Neural cell (in vitro differentiated cells): ENCODE data around the gene HBG1. TPM values are rescaled to one million over a fixed set of nuclear protein-coding genes. Genes with fewer than 3 reads are reported as not detected.

Source experiments
- H2AFZ ChIP-seq: fragments of 200-600, 300-800 bp; sonication (generic), shearing (Covaris generic); 2 replicates; pipeline ENCODE4 v1.6.0; 2014; ENCODE audit warnings: low read depth, mild to moderate bottlenecking, antibody characterized with exemption, low read length, moderate library complexity
- H3F3A ChIP-seq: fragments of 200-600 bp; shearing (Covaris generic); 2 replicates; pipeline ENCODE4 v1.6.1; 2016; ENCODE audit warnings: mild to moderate bottlenecking, moderate library complexity, mixed read lengths, antibody characterized with exemption, low read length; ENCODE audit not compliant: insufficient read depth, poor library complexity, severe bottlenecking
- H3K27ac ChIP-seq: fragments of 200-600, 300-800 bp; sonication (generic), shearing (Covaris generic); 2 replicates; pipeline ENCODE4 v1.5.1; 2014; ENCODE audit warnings: mild to moderate bottlenecking, low read length, moderate library complexity
- H3K27me3 ChIP-seq: fragments of 300-800, 200-600 bp; sonication (generic), shearing (Covaris generic); 2 replicates; pipeline ENCODE4 v1.6.0; 2014; ENCODE audit warnings: mild to moderate bottlenecking, low read depth, low read length, moderate library complexity; ENCODE audit not compliant: insufficient read depth
- H3K36me3 ChIP-seq: fragments of 300-800, 200-600 bp; sonication (generic), shearing (Covaris generic); 2 replicates; pipeline ENCODE4 v1.5.1; 2014; ENCODE audit warnings: mild to moderate bottlenecking, antibody characterized with exemption, low read length, moderate library complexity; ENCODE audit not compliant: insufficient read depth
- H3K4me2 ChIP-seq: fragments of 300-800, 200-600 bp; sonication (generic), shearing (Covaris generic); 2 replicates; pipeline ENCODE4 v1.6.0; 2014; ENCODE audit warnings: mild to moderate bottlenecking, low read length
- H3K4me3 ChIP-seq: fragments of 300-800, 200-600 bp; sonication (generic), shearing (Covaris generic); 2 replicates; pipeline ENCODE4 v1.5.1; 2014; ENCODE audit warnings: mild to moderate bottlenecking, low read length, moderate library complexity
- H3K79me2 ChIP-seq: fragments of 200-600 bp; shearing (Covaris generic); replicated peaks from 2 replicates; pipeline ENCODE4 v1.6.0; 2014; ENCODE audit warnings: mild to moderate bottlenecking, low read length, moderate library complexity; ENCODE audit not compliant: insufficient read depth
- H3K9ac ChIP-seq: fragments of 300-800, 200-600 bp; sonication (generic), shearing (Covaris generic); 2 replicates; pipeline ENCODE4 v1.6.1; 2016; ENCODE audit warnings: mild to moderate bottlenecking, low read length, mixed read lengths
- H3K9me2 ChIP-seq: fragments of 200-600 bp; shearing (Covaris generic); 2 replicates; pipeline ENCODE4 v1.6.1; 2016; ENCODE audit warnings: mild to moderate bottlenecking, low read length, mixed read lengths; ENCODE audit not compliant: insufficient read depth
- H3K9me3 ChIP-seq: fragments of 200-600, 300-800 bp; sonication (generic), shearing (Covaris generic); 2 replicates; pipeline ENCODE4 v1.6.1; 2016; ENCODE audit warnings: mild to moderate bottlenecking, mixed run types, low read length, moderate library complexity, mixed read lengths
- H4K20me1 ChIP-seq: fragments of 200-600 bp; shearing (Covaris generic); 2 replicates; pipeline ENCODE4 v1.6.1; 2016; ENCODE audit warnings: mild to moderate bottlenecking, mixed run types; ENCODE audit not compliant: insufficient read depth
- CTCF ChIP-seq: fragments of 450-650 bp; IDR thresholded peaks from 2 replicates; pipeline ENCODE4 v1.5.1; 2014; ENCODE audit warnings: antibody characterized with exemption, mild to moderate bottlenecking, moderate library complexity; ENCODE audit not compliant: poor library complexity, severe bottlenecking
- EP300 ChIP-seq: fragments of 450-650 bp; conservative IDR thresholded peaks from 2 replicates; pipeline ENCODE4 v1.6.1; 2014; ENCODE audit warnings: antibody characterized with exemption, mild to moderate bottlenecking, moderate library complexity; ENCODE audit not compliant: poor library complexity, severe bottlenecking
- EZH2 ChIP-seq: fragments of 200-600, 300-800 bp; shearing (Covaris generic), sonication (generic); IDR thresholded peaks from 2 replicates; pipeline ENCODE4 v1.6.1; 2014; ENCODE audit warnings: antibody characterized with exemption, low read length, borderline replicate concordance, mild to moderate bottlenecking; ENCODE audit not compliant: insufficient read depth, poor library complexity, severe bottlenecking
- MXI1 ChIP-seq: fragments of 450-650 bp; conservative IDR thresholded peaks from 2 replicates; pipeline ENCODE4 v1.6.1; 2014; ENCODE audit warnings: antibody characterized with exemption, mild to moderate bottlenecking; ENCODE audit not compliant: poor library complexity, severe bottlenecking
- POLR2AphosphoS5 ChIP-seq: IDR thresholded peaks from 2 replicates; pipeline ENCODE4 v1.6.1; 2012
- RAD21 ChIP-seq: fragments of 450-650 bp; conservative IDR thresholded peaks from 2 replicates; pipeline ENCODE4 v1.6.1; 2014; ENCODE audit warnings: antibody characterized with exemption, mild to moderate bottlenecking, moderate library complexity
- SMC3 ChIP-seq: fragments of 450-650 bp; conservative IDR thresholded peaks from 2 replicates; pipeline ENCODE4 v1.6.1; 2014; ENCODE audit warnings: antibody characterized with exemption, mild to moderate bottlenecking, moderate library complexity; ENCODE audit not compliant: poor library complexity
- TAF1 ChIP-seq: IDR thresholded peaks from 2 replicates; pipeline ENCODE4 v1.6.1; 2012; ENCODE audit warnings: low read depth
- polyA plus RNA-seq: library from polyadenylated mRNA; depleted of rRNA; stranded (reverse); fragments of >200 nt; gene quantifications from 2 replicates; pipeline ENCODE4 v1.2.3, GENCODE V29; 2014
- TF ChIP-seq, protein P1 (sequence below): IDR thresholded peaks from 2 replicates; pipeline ENCODE4 v1.6.1; 2012; ENCODE audit warnings: borderline replicate concordance

Gene HBG1
- polyA plus RNA-seq, 1 donor from 2014 or later, result not detected

DNA sequence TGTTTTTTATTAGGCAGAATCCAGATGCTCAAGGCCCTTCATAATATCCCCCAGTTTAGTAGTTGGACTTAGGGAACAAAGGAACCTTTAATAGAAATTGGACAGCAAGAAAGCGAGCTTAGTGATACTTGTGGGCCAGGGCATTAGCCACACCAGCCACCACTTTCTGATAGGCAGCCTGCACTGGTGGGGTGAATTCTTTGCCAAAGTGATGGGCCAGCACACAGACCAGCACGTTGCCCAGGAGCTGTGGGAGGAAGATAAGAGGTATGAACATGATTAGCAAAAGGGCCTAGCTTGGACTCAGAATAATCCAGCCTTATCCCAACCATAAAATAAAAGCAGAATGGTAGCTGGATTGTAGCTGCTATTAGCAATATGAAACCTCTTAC is 24.2 kb downstream of the HBG1 start:
- Histone ChIP-seq H3K4me3 (no peak overlapping the region), H3K9ac (no peak overlapping the region), H3K79me2 (no peaks in the 10 kb centered on the region), H4K20me1 (no peaks in the 10 kb centered on the region), H2AFZ (no peak overlapping the region), H3K9me2 (no peaks in the 10 kb centered on the region), H3K36me3 (no peaks in the 10 kb centered on the region), H3K27ac (no peak overlapping the region), H3K27me3 (no peaks in the 10 kb centered on the region), H3K4me2 (no peak overlapping the region), H3F3A (no peaks in the 10 kb centered on the region), H3K9me3 (no peaks in the 10 kb centered on the region)
- TF ChIP-seq POLR2AphosphoS5 (no peak), SMC3 (no peak), RAD21 (no peak), EZH2 (no peak), TAF1 (no peak), MXI1 (no peak), EP300 (no peak), CTCF (no peak)
- TF ChIP-seq, protein P1, sequence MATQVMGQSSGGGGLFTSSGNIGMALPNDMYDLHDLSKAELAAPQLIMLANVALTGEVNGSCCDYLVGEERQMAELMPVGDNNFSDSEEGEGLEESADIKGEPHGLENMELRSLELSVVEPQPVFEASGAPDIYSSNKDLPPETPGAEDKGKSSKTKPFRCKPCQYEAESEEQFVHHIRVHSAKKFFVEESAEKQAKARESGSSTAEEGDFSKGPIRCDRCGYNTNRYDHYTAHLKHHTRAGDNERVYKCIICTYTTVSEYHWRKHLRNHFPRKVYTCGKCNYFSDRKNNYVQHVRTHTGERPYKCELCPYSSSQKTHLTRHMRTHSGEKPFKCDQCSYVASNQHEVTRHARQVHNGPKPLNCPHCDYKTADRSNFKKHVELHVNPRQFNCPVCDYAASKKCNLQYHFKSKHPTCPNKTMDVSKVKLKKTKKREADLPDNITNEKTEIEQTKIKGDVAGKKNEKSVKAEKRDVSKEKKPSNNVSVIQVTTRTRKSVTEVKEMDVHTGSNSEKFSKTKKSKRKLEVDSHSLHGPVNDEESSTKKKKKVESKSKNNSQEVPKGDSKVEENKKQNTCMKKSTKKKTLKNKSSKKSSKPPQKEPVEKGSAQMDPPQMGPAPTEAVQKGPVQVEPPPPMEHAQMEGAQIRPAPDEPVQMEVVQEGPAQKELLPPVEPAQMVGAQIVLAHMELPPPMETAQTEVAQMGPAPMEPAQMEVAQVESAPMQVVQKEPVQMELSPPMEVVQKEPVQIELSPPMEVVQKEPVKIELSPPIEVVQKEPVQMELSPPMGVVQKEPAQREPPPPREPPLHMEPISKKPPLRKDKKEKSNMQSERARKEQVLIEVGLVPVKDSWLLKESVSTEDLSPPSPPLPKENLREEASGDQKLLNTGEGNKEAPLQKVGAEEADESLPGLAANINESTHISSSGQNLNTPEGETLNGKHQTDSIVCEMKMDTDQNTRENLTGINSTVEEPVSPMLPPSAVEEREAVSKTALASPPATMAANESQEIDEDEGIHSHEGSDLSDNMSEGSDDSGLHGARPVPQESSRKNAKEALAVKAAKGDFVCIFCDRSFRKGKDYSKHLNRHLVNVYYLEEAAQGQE, result no peak

DNA sequence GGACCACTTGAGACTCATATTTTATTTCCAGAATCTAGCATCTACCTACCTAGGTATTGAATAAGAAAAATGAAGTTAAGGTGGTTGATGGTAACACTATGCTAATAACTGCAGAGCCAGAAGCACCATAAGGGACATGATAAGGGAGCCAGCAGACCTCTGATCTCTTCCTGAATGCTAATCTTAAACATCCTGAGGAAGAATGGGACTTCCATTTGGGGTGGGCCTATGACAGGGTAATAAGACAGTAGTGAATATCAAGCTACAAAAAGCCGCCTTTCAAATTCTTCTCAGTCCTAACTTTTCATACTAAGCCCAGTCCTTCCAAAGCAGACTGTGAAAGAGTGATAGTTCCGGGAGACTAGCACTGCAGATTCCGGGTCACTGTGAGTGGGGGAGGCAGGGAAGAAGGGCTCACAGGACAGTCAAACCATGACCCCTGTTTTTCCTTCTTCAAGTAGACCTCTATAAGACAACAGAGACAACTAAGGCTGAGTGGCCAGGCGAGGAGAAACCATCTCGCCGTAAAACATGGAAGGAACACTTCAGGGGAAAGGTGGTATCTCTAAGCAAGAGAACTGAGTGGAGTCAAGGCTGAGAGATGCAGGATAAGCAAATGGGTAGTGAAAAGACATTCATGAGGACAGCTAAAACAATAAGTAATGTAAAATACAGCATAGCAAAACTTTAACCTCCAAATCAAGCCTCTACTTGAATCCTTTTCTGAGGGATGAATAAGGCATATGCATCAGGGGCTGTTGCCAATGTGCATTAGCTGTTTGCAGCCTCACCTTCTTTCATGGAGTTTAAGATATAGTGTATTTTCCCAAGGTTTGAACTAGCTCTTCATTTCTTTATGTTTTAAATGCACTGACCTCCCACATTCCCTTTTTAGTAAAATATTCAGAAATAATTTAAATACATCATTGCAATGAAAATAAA is 24.8 kb downstream of the HBG1 start:
- Histone ChIP-seq H3K9ac (no peak overlapping the region), H3K4me3 (no peak overlapping the region), H4K20me1 (no peaks in the 10 kb centered on the region), H3K27me3 (no peaks in the 10 kb centered on the region), H2AFZ (no peak overlapping the region), H3F3A (no peaks in the 10 kb centered on the region), H3K4me2 (no peak overlapping the region), H3K9me3 (no peaks in the 10 kb centered on the region), H3K9me2 (no peaks in the 10 kb centered on the region), H3K36me3 (no peaks in the 10 kb centered on the region), H3K27ac (no peak overlapping the region), H3K79me2 (no peaks in the 10 kb centered on the region)
- TF ChIP-seq CTCF (no peak), TAF1 (no peak), SMC3 (no peak), EZH2 (no peak), MXI1 (no peak)
- TF ChIP-seq, protein P1, result no peak
